HAP-1 (cell line): ENCODE measurements around the gene GALNT12.
A peak's percentile ranks its signal among the peaks of the same experiment; 100 is the strongest.

Source experiments
- DNase-seq, 2 experiments: peaks; one replicate each; pipeline ENCODE4 v3.0.0-alpha.2; 2016 to 2020; ENCODE audit warnings: low spot score in 2 of 2
- H3K27me3 ChIP-seq: fragments of 250-450 bp; sonication (Bioruptor Pico); 2 replicates; pipeline ENCODE4 v1.5.1; 2020; ENCODE audit warnings: low read depth, mild to moderate bottlenecking, moderate library complexity
- H3K36me3 ChIP-seq: fragments of 250-450 bp; sonication (Bioruptor Pico); replicated peaks from 2 replicates; pipeline ENCODE4 v1.5.1; 2020; ENCODE audit warnings: mild to moderate bottlenecking
- H3K4me1 ChIP-seq: fragments of 250-450 bp; sonication (Bioruptor Pico); 2 replicates; pipeline ENCODE4 v1.5.1; 2020; ENCODE audit warnings: mild to moderate bottlenecking
- H3K4me3 ChIP-seq: fragments of 250-450 bp; sonication (Bioruptor Pico); 2 replicates; pipeline ENCODE4 v1.5.1; 2020; ENCODE audit warnings: mild to moderate bottlenecking, moderate library complexity
- H3K9me3 ChIP-seq: fragments of 250-450 bp; sonication (Bioruptor Pico); 2 replicates; pipeline ENCODE4 v1.5.1; 2020; ENCODE audit warnings: mild to moderate bottlenecking, moderate library complexity
- in situ Hi-C: fragments of 300-500 bp; cut with MboI; formaldehyde crosslinking; loops from 3 replicates; pipeline ENCODE4 v1.14.3; 2020; ENCODE audit warnings: low sequenced_read_pairs, inconsistent platforms, mixed read lengths

GALNT12 gene

DNA sequence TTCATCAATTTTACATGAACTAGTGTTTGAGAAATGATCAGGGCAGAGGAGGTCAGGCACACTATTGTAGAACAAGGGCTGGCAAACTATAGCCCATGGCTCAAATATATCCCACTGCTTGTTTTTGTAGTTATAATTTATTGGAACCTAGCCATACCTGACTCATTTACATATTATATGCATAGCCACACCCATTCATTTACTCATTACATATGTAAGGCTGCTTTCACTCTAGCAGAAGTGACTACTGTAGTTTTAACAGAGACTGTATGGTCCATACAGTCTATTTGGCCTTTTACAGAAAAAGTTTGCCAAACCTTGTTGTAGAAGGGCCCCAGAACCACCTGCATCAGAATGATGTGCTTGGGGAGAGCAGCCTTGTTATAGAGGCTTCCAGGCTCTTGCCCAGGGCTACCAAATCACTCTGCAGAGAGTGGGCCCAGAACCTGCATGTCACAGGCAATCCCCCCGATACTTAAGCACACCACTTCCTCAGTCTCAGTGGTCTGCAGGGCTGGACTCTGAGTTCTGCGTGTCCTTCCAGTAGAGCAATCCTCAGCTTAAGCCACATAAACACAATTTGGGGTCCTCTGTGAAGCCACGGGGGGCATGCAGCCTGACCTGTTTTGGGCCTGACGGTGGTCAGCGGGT, 17.9 kb upstream of the GALNT12 start:
- H3K9me3 ChIP-seq: no peaks in the 10 kb centered on the region
- peaks cover 18% of the 10 kb centered on the region for H3K36me3 ChIP-seq
- H3K27me3 ChIP-seq: no peaks in the 10 kb centered on the region
- no peak overlapping the region for H3K4me3 ChIP-seq
- no peak for DNase-seq
- in situ Hi-C loops: no loop called here
- peaks cover 2% of the 10 kb centered on the region; the same call in 1 of the 2 replicates for H3K4me1 ChIP-seq

DNA sequence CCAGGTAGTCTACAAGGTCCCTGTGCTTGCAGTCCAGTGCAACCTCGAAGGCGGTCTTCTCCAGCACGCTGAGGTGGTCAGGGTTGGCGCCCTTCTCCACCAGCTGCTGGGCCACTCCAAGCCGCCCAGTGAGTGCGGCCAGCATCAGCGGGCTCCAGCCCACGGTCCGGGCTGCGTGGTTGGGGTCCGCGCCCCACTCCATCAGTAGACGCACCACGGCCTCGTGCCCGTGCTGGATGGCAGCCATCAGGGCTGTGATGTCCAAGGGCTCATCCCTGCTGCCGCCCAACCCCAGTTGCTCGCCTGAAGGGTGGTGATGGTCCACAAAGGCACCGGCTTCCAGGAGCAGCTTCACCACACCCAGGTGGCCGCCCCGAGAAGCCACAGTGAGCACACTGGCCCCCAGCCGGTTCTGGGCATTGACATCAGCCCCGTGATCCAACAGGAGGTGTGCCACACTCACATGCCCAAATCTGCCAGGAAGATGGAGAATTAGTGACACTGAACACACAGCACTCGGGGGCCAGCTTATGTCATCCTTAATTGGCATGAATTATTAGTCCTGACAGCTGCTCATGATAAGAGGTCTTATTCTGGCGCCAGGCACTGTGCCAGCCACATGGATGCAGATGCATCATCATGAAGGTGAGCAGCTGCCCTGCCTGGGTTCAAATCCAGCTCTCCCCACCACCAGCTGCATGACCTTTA, 17.2 kb upstream of the GALNT12 start:
- Histone ChIP-seq H3K9me3 (no peaks in the 10 kb centered on the region), H3K27me3 (no peaks in the 10 kb centered on the region), H3K4me3 (no peak overlapping the region), H3K4me1 (peaks cover 7% of the 10 kb centered on the region), H3K36me3 (peaks cover 18% of the 10 kb centered on the region)
- in situ Hi-C loops: no loop called here
- no peak for DNase-seq

DNA sequence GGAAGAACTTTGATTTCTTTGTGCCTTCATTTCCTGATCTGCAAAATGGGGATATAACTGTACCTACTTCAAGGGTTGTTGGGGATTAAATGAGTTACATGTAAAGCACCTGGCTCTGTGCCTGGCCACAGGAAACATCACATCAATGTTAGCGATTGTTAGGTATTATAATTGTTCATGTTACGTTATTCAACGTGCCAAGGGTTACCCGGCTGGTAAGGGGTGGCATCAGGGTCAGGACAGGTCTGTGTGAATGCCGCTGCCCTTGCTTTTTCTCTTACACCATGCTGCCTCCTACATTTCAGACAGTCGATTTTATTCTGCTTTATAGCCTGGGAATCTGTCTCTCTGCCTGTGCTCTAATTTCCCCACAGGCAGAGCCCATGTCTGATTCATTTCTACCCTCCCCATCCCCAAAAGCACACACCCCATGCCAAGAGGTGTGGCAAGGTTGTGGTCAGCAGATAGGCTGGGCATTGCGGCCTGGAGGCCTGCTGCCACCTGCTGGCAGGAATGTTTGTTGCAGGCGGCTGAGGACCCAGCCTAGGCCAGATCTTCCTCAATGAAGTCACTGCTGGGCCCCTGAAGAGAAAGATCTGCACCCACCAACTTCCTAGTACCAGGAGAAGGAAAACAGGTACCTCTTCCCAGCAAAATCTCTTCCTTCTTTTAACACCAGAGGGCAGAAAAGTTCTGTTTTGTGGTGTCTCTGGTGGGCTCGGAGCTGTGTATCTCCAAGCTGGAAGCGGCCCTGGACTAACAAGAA, 16.4 kb upstream of the GALNT12 start:
- in situ Hi-C loops: no loop called here
- DNase-seq: peak; percentile 25 to 78
- Histone ChIP-seq H3K27me3 (no peaks in the 10 kb centered on the region), H3K36me3 (peaks cover 18% of the 10 kb centered on the region), H3K4me1 (peaks cover 7% of the 10 kb centered on the region), H3K9me3 (no peaks in the 10 kb centered on the region), H3K4me3 (no peak overlapping the region)

DNA sequence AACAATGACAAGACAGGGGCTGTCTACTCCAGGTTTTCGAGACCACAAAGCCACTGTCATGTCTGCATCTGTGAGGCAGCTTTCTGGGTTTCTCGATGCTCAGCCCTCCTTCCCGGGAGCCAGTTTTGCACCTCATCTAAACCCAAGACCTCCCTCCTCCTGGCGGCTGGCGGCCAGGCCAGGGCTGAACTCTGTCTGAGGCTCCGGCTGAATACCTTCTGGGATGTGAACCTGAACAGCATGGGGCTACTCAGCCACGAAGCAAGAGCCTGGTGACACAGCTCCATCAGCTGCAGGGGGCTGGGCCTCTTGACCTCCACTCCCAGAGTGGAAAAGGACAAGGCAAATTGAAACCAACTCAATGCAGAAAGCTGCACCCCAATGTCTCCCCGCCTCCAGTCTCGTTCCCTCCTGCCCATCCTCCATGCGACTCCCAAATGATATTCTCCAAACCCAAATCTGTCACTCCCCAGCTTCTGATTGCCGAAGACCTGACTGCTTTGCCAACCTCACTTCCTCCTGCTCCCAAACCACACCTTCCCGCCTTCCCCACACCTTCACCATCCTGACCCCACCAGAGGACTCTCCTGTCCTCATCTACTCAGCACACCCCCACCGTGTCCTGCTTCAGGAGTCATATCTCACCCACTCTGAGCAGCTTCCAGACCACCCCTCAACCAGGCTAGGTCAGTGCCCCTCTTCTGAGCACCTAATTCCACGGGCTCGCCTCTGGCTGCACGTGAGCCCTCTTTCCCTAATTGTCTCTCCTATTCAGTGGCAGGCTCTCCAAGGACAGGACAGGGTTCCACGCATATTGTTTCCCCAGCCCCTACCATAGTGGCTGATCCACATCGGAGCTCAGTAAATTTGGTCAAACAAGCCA, 15.6 kb upstream of the GALNT12 start:
- no peaks in the 10 kb centered on the region for H3K27me3 ChIP-seq
- in situ Hi-C loops: no loop called here
- no peak overlapping the region for H3K4me3 ChIP-seq
- no peaks in the 10 kb centered on the region for H3K9me3 ChIP-seq
- peaks cover 10% of the 10 kb centered on the region for H3K4me1 ChIP-seq
- peaks cover 18% of the 10 kb centered on the region for H3K36me3 ChIP-seq
- no peak for DNase-seq

DNA sequence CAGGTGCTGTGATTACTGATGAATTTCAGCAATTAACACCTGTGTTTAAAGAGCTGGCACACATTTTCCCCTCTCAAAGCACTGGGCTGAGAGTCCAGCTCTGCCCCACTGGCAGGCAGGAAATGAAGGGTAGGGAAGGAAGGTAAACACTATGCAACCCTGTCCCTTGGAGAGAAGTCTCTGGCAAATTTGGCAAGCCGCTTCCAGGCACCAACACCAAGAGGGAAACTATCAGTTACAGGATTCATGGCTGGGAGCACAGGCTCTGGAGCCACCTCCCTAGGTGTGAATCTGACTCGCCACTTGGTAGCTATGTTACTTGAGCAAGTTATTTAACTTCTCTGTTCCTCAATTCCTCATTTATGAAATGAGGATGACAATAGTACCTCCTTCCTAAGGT, 14.4 kb upstream of the GALNT12 start:
- in situ Hi-C loops: no loop called here
- no peak overlapping the region for H3K4me3 ChIP-seq
- H3K36me3 ChIP-seq: peaks cover 18% of the 10 kb centered on the region
- no peaks in the 10 kb centered on the region for H3K9me3 ChIP-seq
- peaks cover 10% of the 10 kb centered on the region for H3K4me1 ChIP-seq
- no peaks in the 10 kb centered on the region for H3K27me3 ChIP-seq
- DNase-seq: no peak

DNA sequence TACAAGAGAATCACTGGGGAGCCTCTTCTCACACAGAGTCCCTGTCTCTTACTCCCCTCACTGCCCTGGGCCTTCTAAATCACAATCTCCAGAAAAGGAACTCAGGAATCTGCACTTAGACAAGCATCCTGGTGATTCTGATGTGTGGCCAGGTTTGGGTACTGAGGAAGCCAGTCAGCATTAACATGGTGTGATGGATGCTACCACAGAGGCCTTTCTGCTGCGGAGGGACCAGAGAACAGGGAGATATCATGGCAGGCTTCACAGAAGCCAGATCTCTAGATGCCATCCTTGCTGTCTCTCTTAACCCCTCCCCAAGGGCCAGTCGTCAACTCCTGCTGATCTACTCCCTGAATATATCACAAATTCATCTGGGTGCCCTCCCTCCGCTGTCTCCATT, 12.7 kb upstream of the GALNT12 start:
- H3K9me3 ChIP-seq: no peaks in the 10 kb centered on the region
- peaks cover 7% of the 10 kb centered on the region for H3K36me3 ChIP-seq
- H3K4me3 ChIP-seq: peak overlapping the region; percentile 46
- DNase-seq: no peak
- H3K27me3 ChIP-seq: no peaks in the 10 kb centered on the region
- in situ Hi-C loops: no loop called here
- H3K4me1 ChIP-seq: peaks cover 11% of the 10 kb centered on the region

DNA sequence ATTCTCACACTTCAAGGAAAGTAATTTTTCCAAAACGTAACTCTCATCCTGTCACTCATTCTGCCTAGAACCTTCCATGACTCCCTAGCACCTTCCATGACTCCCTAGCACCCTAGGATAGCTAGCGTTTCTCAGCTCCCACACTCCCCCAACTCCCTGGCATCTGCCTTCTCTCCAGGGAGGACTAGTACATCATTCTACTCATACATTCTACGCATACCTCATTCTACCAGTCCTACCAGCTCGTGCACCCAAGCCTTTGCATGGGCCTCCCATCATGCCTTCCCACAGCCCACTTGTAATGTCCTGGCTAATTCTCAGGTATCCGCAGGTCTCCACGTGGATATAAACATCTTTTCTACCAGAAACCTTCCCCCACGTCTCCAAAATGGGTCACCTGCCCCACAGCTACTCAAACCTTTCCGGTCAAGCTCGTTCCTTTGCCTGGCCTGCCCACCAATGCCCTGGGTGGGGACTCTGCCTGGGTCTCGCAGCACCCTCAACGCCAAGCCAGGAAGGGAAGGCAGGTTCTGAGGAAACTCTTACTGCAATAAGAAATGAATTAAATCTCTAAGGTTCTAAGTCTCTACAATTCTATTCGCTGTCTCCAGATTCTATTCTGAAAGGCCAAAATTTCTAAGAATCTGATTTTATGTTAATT, 12.0 kb upstream of the GALNT12 start:
- peaks cover under 1% of the 10 kb centered on the region for H3K36me3 ChIP-seq
- peak overlapping the region; percentile 46 for H3K4me3 ChIP-seq
- H3K9me3 ChIP-seq: 0 out of 2 replicates have a peak, but pooled peaks cover 2% of the 10 kb centered on the region
- in situ Hi-C loops: no loop called here
- DNase-seq: no peak
- no peaks in the 10 kb centered on the region for H3K27me3 ChIP-seq
- H3K4me1 ChIP-seq: peaks cover 17% of the 10 kb centered on the region

DNA sequence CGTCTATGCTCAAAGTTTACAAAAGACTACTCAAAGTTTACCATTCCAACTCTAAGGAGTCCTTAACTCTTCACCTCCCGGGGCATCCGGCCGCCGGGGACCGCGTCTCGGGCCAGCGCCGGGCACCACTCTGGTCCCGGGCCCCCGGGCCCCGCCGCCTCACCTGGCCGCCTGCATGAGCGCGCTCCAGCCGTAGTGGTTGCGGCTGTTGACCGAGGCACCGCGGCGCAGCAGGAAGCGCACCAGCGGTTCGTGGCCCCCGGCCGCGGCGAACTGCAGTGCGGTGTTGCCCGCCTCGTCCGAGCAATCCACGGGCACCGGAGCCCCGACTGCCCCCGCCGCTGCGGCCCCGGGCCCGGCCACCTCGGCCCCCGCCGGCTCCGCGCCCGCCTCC, 11.5 kb upstream of the GALNT12 start:
- in situ Hi-C loops: no loop called here
- DNase-seq: peak in 1 of 2 experiments; percentile 37
- H3K36me3 ChIP-seq: no peaks in the 10 kb centered on the region; the same call in 1 of the 2 replicates
- 0 out of 2 replicates have a peak, but pooled peaks cover 2% of the 10 kb centered on the region for H3K9me3 ChIP-seq
- H3K4me1 ChIP-seq: peaks cover 19% of the 10 kb centered on the region
- H3K27me3 ChIP-seq: no peaks in the 10 kb centered on the region
- H3K4me3 ChIP-seq: peak overlapping the region; percentile 46

DNA sequence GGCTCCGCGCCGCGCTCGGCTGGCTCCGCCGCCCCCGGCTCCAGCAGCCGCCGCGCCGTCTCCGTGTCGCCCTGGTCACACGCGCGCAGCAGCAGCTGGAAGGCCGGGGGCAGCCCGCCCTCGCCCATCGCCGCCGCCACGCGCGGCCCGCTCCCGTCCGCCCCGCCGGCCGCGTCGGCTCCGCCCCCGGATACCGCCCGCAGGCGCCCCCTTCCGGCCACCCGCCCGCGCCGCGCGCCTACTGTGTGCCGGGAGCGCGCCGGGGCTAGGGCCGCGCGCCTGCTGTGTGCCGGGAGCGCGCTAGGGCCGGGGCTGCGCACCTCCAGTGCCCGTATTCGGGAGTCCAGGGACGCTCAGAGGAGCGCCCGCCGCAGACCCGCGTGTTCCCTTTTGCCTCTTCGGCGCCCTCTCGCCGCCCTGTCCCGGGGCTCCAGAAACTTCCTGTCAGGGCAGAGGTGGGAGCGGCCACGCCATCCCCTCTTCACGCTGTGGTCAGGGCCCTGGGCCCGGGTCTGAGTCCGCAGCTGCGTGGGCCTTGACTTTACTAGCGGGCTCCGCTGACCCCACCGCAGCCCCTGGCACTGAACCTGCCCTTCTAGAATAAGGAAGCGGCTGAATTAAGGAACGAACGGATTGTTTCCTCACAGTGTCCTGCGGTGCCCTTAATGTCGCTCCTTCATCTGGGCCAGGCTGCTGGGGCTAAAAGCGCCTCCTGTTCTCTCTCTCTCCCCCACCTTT, 10.9 kb upstream of the GALNT12 start, which contains the start of gene ANKS6:
TSS of gene ANKS6 (minus strand) at position 192 of the 738 bp plus-strand sequence. CDS start at position 128, 64 bp downstream.
- in situ Hi-C loops: no loop called here
- Histone ChIP-seq H3K36me3 (no peaks in the 10 kb centered on the region), H3K9me3 (0 out of 2 replicates have a peak, but pooled peaks cover 2% of the 10 kb centered on the region), H3K4me1 (peaks cover 17% of the 10 kb centered on the region), H3K27me3 (no peaks in the 10 kb centered on the region), H3K4me3 (peak within 1 kb of the TSS; percentile 46)
- peak; percentile 53 to 88 for DNase-seq

DNA sequence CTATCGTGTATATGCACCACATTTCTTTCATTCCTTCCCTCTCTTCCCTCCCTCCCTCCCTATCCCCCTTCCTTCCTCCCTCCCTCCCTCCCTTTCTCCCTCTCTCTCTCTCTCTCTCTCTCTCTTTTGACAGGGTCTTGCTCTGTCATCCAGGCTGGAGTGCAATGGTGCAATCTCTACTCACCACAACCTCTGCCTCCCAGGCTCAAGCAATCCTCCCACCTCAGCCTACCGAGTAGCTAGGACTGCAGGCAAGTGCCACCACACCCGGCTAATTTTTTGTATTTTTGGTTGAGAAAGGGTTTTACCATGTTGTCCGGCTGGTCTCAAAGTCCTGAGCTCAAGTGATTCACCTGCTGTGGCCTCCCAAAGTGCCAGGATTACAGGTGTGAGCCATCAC, 10.0 kb upstream of the GALNT12 start:
- Histone ChIP-seq H3K36me3 (no peaks in the 10 kb centered on the region), H3K27me3 (no peaks in the 10 kb centered on the region), H3K4me3 (no peak overlapping the region), H3K4me1 (peaks cover 17% of the 10 kb centered on the region), H3K9me3 (0 out of 2 replicates have a peak, but pooled peaks cover 2% of the 10 kb centered on the region)
- DNase-seq: no peak
- in situ Hi-C loops: no loop called here

DNA sequence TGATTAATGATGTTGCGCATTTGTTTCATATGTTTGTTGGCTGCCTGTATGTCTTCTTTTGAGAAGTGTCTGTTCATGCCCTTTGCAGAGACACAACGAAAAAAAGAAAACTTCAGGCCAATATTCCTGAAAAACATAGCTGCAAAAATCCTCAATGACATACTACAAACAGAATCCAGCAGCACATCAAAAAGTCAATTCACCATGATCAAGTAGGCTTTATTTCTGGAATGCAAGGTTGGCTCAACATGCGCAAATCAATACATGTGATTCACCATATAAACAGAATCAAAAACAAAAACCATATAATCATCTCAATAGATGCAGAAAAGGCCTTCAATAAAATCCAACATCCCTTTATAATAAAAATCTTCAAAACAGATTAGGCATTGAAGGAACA, 9.2 kb upstream of the GALNT12 start:
- in situ Hi-C loops: no loop called here
- Histone ChIP-seq H3K9me3 (0 out of 2 replicates have a peak, but pooled peaks cover 2% of the 10 kb centered on the region), H3K4me3 (no peak overlapping the region), H3K36me3 (no peaks in the 10 kb centered on the region), H3K4me1 (peaks cover 17% of the 10 kb centered on the region), H3K27me3 (no peaks in the 10 kb centered on the region)
- no peak for DNase-seq

DNA sequence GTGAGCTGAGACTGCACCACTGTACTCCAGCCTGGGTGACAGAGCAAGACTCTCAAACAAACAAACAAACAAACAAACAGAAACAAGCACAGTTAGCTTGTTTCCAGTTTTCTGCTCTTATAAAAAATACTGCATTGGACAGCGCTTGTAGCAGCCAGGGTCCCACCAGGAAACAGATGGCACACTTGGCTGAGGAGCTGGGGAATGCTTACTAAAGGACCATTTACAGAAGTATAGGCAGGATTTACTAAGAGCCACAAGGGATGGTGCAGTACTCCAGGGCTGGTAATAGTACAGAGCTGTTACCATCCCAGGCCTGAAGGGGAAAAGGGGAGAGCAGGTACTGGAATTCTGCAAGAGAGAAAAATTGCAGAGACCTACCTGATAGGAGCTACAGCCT, 5.9 kb upstream of the GALNT12 start:
- Histone ChIP-seq H3K9me3 (0 out of 2 replicates have a peak, but pooled peaks cover 2% of the 10 kb centered on the region), H3K4me1 (peaks cover 26% of the 10 kb centered on the region), H3K4me3 (no peak overlapping the region), H3K36me3 (no peaks in the 10 kb centered on the region), H3K27me3 (no peaks in the 10 kb centered on the region)
- no peak for DNase-seq
- in situ Hi-C loops: no loop called here
